ENCODE measurements around the gene TAL2.

GRCh38 chr9:105690742-105691141, 28.5 kb downstream of the TAL2 start:
- TF ChIP-seq CTCF (IDR thresholded peaks at IDR 0.05) = no peak
- TF ChIP-seq POLR2A (IDR thresholded peaks at IDR 0.05) = no peak

Measured in ovary (tissue), 3 donors.